ENCODE measurements around the gene ORC1.
"Not testable (repeated sequence)": the region's sequence is repeated elsewhere in the genome, so short reads cannot be mapped to it uniquely, and the experiment has no call there.

The ORC1 gene

DNA sequence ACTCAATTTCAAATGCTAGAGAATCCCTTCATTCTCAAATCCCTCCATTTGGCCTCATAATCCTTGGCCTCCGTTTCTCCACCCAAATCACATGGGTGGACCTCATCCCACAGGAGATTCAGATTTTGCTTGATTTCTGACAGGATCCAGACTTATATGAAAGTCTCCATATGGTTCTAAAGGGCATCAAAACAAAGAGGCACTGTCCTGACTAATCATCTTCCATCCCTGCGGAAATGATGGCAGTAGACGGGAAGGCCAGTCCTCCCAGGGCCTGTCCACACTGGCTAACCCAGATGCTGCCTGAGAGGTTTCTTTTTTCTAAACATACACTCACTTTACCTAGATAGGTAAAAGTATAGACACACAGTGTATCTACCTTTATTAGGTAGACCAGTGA, 18.8 kb downstream of the ORC1 start:
- DNase-seq, result no peak

DNA sequence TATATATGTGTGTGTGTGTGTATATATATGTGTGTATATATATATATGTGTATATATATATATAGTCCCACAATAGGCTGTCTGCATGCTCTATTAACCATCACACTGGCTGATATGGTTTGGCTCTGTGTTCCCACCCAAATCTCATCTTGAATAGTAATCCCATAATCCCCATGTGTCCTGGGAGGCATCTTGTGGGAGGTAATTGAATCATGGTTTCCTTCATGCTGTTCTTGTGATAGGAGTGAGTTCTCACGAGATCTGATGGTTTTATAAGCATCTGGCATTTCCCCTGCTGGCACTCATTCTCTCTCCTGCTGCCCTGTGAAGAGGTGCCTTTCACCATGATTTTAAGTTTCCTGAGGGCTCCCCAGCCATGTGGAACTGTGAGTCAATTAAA, 34.4 kb downstream of the ORC1 start:
- DNase-seq, result not testable (repeated sequence)

DNA sequence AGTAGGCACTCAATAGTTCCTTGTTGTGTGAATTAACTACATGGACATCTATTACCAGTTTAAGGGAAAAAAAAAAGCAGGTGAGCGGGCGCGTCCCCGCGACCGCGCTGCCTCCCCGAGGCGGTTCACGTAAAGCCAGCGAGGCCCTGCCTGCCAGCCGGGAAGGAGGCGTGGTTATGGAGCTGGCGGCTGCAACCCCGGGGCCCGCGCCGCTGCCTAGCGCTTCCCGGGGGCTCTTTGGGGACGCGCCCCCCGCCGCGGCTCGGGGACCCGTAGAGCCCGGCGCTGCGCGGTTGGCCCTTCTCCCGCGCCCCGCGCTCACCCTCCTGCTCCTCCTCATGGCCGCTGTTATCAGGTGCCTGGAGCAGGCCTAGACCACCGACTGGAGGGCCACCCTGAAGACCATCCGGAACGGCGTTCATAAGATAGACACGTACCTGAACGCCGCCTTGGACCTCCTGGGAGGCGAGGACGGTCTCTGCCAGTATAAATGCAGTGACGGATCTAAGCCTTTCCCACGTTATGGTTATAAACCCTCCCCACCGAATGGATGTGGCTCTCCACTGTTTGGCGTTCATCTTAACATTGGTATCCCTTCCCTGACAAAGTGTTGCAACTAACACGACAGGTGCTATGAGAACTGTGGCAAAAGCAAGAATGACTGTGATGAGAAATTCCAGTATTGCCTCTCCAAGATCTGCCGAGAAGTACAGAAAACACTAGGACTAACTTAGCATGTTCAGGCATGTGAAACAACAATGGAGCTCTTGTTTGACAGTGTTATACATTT, 35.6 kb downstream of the ORC1 start:
- peak; percentile 61 to 68 for DNase-seq

DNA sequence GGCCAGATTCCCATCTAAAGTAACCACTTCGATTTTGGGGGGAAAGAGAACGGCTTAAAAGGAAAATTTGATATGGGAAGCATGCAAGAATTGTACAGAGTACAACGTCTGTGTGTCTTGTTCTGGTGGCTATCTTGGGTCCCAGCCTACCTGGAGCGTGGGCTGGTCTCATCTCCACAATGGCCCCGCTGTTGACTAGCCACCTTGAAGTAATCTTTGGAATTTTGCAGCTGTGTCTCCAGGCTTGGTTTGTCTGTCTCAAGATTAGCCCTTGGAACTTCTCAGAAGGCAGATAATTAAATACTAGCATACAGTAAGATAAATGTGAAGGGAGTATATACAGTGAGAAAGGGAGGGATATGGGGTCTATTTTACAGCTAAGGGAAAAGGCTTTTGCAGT, 37.0 kb downstream of the ORC1 start:
- DNase-seq, result no peak

DNA sequence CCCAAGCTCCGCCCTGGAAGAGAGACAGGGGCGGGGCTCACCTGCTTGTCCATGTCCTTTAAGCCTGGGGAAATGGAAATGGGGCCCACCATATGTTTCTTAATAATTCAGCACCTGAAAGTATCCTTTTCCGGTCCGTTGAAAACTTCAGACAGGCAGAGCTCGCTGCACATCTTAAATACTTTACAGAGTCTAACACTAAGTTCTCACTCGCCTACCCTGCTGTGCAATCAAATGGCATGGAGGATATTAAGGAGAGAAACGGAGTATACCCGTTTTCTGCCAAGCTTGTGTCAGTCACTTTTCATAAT, 37.8 kb downstream of the ORC1 start:
- no peak for DNase-seq

DNA sequence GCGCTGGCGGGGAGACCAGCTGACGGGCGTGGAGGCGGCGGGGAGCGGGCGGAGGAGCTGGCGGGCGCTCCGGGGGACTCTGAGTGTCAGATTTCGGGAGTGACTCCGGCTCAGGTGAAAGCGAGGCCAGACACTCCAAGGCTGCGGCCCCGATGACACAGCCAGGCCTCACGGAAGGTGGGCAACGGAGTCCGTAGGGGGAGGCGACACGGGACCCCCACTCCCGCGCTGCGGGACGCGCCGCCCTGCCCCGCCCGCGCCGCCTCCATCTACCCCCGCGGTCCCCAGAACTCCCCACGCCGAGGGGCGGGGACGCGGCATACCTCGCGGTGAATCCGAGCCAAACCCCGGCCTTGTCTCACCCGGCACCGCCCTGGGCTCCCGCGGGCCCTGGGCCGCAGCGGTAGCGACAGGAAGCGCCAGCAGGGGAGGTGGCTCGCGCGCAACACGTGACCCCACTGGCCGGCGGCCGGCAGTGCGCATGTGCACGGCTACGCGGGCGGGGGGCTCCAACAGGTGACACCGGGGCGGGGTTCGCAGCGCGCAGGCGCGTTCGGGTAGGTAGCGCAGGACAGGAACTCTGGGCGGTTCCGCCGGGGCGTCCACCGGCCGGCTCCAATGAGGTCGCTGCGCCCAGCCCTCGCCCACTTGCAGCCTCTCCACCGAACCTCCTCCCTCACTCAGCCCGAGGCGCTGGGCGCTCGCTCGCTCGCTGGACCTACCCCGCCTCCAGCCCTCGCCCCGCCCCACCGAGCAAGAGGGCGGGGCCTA, 38.3 kb downstream of the ORC1 start, which contains the start of gene CC2D1B:
Gene CC2D1B, minus strand, starts transcription at position 460 of the 771 bp plus-strand sequence. CDS start 1,585 bp downstream, outside the sequence.
- DNase-seq, result peak; percentile 99

DNA sequence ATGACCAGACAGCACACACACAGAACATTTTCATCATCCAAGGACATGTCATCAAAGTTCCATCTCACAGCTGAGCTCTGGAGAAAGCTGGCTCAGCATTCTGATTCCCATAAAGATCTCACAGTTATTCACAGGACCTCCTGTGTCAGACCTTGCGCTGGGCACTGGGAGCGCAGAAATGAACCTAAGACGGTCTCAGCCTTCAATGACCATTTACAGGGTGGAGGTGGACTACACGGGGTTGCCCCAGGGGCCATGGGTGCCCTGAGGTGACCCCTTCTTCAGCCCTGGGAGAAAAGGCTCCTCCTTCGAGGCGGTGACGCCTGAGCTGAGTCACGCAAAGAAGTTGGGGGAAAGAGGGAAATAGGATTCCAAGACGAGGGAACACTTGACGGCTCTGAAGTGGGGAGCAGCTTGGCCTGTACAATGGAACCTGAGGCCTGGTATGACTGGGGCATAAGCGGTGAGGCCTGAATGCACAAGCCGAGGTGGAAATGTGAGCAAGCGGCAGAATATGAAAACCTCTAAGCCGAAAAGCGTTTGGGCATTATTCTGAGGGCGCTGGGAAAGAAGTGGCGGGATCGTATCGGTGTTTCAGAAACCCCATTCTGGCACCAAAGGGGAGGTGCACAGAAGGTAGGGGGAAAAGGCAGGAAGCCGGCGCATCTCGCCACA, 39.0 kb downstream of the ORC1 start:
- DNase-seq, result peak; percentile 28 to 30

DNA sequence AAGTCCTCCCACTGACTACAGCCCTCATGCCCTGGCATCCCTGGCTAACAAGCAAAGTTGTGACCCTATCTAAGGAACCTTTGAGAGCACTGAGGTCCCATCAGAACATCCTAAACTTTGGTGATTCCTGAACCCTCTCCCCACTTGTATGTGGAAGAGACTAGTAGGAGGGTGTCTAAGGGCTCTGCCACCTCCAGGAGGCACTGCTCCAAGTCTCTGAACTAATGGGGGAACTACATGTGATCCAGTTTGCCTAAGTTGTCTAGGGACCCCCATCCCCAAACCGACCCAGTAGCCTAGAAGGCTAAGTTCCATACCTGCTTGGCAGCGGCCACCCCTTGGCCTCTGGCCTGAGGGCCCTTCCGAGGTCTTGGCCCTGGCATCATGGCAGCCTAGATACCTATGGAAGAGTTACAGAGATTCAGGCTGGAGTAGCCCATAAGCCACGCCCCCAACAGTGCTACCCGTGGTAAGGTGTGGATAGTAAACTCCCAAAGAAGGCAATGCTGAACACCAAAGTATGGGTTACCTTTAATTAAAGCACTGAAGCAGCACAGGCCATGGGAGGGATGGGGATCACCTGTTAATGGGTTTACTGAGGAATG, 39.9 kb downstream of the ORC1 start:
- DNase-seq, result peak in 1 of 2 donors; percentile 24

DNA sequence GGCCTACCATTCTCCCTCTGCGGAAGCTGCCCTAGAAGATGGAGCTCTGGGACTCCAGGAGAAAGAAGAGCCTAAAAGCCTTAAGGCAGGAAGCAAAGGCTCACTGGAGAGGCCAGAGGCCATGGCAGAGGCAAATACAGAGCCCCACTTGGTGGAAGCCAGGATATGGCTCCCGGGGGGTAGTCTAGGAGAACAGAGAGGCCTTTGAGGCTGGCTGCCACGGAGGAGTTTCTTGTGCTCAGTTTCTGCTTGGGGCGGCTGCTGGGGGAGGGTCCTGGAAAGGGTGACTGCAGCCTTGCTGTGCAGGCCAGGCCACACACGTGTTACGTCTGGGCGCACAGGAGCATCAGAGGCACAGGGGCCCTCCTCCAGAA, 43.6 kb downstream of the ORC1 start:
- DNase-seq, result no peak

DNA sequence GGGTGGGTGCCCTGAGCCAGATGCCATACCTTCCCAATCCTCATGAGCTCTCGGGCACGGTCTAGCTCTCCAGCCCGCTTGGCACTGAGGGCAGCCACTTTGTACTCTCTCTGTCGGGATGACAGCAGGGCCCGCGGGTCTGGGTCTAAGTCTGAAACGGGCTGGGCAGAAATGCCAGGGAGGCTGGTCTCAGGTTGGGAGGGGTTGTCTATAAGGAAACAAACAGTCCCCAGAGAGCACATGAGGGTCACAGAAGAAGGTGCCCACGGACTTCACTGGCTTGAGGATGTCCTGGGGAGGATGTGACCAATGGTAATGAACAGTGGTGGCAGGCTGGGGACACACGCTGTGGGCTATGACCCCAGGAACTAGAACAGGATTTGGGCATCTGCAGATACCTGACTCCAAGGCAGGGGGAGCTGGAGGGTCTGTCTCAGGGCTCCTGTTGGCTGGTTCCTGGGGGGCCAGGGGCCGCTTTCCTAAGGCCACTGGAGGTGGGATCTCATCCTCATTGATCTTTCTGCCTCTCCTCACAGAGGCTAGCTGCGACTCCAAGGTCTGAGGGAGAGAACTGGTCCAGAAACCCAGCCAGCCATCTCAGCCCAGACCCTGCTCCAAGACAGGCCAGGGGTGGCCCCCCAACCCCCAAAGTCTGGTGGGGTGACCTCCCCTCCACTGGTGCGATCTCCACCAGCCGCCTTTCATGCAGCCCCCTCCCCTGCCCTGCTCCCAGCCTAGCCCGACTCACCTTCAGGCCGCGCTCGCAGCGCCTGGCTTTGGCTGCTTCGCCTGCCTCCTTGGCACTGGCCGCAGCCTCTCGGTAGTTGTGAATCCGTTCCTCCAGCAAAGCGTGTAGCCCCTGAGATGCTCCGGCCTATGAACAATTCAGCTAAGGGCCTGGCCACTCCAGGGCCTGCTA, 44.3 kb downstream of the ORC1 start:
- no peak for DNase-seq

DNA sequence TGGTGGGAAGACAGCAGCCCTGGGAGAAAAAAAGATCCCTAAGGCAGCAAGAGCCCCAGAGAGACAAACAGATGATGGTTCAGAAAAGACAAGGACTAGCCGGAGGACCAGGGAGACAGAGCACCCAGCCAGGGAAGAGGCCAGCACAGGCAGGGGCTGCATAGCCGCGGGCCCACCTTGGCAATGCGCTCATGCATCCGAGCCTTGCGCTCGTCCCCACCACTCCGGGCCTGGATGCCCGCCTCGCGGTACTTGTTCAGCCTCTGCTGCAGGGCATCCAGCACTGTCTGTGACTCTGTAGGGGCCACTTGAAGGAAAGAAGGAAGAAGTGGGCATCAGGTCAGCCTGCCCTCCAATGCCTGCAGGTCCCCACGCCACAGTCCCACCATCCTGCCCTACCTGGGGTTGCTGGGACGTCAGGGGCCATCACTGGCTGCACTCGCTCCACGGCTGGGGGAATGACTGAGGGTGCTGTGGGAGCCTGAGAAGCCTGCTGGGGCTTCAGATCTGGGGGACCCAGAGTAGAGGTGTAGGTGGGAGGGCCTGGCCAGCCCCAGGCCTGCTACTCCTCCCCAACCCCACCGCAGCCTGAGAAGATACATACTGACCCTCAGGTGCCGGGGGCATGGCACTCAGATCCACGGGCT, 45.2 kb downstream of the ORC1 start:
- no peak for DNase-seq

DNA sequence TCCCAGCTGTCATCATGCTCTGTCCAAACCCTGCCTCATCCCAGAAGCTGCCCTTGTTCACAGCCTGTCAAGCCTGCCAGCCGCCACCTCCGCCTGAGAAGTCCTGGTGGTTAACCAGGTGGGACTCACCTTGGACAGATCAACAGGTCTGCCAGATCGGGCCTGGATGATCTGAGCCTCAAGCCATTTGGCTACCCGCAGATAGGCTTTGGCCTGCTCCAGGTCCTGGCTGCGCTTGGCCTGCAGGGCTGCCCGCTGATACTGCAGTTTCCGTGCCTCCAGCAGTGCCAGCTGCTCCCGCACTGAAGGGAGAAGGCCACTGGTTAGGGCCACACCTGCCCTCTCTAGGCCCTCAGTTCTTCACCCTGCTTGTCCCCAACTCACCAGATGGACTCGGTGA, 46.8 kb downstream of the ORC1 start:
- DNase-seq, result no peak

DNA sequence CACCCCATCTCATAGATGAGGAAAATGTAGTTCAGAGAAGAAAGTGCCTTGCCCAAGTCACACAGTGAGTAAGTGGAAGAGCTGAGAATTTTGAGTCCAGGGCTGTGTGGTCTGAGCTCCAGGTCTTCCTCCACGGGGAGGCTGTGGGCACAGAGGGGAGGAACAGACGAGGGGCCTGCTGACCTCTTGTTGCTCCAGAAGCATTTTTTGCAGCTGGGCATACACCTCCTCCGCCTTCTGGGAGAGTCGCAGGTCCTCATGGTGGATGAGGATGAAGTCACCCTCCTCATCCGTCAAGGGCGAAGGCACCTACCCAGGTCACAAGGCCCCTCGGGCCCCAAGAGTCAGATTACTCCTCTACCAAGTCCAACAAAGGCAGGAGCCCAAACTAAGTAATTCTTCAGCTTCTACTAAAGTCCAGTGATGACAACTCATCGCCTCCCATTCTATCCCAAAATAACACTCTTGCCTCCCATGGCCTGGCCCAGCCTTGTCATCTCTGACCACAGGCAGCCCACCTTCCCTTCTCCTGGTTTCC, 47.3 kb downstream of the ORC1 start:
- DNase-seq, result no peak

DNA sequence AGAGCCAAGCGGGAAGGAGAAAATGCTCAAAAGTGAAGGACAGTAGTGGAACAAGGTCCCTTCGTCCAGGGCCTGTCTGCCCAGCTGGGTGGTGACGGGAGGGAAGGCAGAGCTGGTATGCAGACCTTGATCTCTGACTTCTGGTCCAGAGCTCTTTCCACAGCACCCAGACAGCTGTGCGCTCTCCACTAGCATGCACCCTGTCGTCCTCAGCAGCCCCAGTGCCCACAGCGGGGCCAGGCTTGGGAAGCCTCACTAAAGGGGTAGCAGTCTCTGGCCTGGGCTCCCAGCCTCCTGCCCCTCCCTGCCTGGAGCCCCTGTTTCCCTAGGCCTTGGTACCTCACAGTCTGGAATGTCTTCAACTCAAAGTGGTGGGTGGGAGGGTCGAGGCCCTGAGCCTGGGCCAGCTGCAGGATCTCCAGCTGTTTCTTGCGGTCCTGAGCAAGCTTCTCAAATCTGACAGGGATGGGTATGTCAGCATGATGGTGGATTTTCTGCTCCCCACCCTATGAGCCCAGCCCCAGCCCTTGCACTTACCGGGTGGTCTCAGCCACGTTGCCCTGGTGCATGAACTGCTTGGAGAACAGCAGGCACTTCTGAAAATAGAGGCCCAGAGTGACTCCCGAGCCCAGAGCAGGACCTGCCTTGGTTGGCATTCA, 48.2 kb downstream of the ORC1 start:
- DNase-seq, result no peak

DNA sequence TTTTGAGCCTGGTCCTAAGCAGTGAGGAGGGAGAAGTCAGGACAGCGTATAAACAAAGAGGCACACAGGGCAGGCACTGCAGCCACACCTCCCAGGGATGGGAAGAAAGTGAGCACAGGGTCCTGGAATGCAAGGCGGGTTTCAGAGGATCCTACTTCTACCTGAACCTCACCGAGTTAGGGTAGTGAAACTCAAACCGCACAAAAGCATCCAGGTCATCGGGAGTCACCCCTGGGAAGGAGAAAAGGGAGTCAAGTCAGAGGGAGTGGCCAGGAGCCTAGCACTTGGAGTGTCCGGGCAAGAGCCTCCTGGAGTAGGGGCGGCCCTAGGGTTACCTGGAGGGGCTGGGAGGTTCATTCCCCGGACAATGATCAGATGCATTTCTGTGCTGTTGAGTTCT, 48.8 kb downstream of the ORC1 start:
- DNase-seq, result no peak

DNA sequence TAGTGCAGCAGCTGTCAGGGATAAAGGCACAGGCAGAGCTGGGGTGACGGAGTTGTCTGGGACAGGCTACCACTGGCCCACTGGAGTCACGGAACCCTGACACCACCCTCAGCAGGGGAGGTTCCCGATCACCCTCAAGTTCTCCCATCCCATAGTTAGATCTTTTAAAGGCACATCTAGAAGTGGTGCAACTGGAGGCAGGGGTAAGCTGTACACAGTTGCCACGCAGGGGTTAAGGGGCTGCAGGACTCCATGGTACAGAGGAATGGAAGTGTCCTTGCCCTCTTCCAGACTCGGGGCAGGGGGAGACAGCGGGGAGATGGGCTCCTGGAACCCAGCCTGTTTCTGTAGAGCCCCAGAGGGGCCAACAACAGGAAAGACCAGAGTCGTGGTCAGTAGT, 51.5 kb downstream of the ORC1 start:
- DNase-seq, result no peak

DNA sequence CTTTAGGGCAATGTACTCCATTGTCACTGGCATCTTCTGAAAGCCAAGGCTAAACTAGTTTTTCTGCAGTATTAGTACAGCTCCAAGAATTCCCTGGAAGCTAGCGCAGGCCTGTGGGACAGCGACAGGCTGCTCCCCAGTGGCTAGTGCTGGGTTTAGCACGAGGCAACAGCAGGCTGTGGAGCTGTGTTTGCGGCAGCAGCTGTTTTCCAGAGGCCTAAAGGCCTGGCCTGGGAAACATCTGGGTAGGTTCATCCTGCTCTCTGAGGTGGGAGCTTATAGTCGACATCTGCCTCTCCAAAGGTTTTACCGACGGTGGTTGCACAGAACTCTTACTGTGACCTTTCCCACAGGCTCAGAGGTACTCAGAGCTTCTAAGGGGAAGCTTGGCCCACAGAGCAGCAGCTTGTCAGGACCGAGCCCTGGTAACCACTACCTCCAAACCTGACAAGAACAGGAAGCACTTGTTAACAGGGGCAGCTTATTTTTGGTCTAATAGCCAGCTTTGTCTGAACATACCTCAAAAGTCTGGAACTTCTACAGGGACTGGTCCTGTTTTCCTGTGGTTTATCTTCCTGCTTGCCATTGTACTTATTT, 55.4 kb downstream of the ORC1 start:
- no peak for DNase-seq

DNA sequence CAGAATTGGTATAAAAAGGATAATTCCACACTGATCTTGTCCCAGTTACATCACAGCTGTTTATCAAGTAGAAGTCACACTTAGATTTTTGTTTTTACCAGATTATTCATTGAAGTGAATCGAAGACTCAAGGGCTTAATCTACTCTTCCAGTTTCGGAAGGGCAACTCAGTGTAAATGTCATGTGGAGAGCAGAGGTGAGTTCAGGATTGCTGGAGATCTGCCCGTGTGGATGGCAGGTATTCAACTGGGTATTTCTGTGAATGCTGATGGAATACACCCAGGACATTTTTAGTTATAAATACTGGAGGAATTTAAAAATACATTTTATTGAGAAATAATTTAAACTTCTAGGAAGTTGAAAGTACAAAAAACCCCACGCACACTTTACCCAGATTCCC, 57.6 kb downstream of the ORC1 start:
- DNase-seq, result no peak

DNA sequence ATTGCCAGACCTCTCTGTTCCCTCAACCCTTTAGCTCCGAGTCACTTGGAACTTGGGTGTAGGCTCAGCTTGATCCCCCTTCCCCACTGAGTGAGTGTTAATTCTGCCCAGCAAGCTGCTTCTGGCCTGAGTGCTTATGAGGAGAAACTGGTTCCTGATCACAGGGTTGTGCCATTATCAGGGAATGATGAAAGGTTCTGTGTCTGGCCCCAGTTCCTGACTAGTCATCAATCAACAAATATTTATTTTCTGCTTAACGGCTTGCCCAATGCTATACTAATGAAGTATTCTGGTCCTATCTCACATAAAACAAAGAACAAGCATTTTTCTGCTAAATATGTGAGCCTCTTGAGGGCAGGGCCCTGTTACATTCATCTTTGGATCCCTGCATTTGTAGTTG, 59.0 kb downstream of the ORC1 start:
- no peak for DNase-seq

DNA sequence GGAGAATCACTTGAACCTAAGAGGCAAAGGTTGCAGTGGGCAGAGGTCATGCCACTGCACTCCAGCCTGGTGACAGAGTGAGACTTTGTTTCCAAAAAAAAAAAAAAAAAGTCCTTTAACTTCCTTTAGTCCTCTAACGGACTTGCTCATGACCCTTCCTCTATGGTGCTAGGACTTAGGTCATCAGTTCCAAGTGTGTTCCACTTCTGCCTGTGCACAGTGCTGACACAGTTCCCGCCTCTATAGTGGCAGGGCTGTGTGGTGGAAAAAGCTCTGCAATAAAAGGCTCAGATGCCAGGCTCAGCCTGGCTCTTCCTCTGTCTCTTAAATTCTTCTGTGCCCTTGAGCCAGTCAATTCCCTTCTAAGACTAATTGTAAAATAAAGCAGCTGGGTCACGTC, 60.2 kb downstream of the ORC1 start:
- DNase-seq, result no peak

All from stimulated activated CD4-positive, alpha-beta T cell treated with anti-CD3 and anti-CD28 coated beads, Interleukin-2, amount 100 ng/mL, for 24 hours (primary cell).